ENCODE measurements around the gene NMNAT1.

GRCh38 chr1:9960706-9961562, 17.7 kb downstream of the NMNAT1 start:
- TF ChIP-seq CTCF (IDR thresholded peaks at IDR 0.05) (no peak), POLR2AphosphoS5 (IDR thresholded peaks at IDR 0.05) (no peak), POLR2A (IDR thresholded peaks at IDR 0.05; ENCODE audit: low read depth) (no peak)

All from esophagus muscularis mucosa (tissue), 3 donors.